Measurements from ENCODE around the gene SLC9A9. TPM values are rescaled to one million over a fixed set of nuclear protein-coding genes. Genes with fewer than 3 reads are reported as not detected.
A peak's percentile ranks its signal among the peaks of the same experiment; 100 is the strongest.

SLC9A9 gene
- total and polyA plus RNA-seq, 4 donors = 3.3 to 15.0 (median 6.1) TPM

DNA sequence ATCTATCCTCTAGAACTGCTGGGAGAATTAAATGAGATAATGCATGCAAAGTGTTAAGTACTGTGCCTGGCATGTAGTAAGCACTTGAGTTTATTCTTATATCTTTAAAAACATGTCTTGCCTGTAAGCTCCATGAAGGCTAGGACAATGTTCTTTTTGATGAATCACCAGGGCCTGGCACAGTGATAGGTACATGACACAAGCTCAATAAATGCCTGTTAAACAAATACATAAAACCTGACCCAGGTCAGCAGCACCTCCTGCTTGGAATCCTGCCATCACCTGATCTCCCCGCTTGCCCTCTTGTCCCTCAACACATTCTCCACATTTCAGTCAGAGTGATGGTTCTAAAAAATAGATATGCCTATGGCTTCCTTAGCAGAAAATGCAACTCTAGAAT lies 541.9 kb downstream of the SLC9A9 start (continued):
- TF ChIP-seq, protein P1, sequence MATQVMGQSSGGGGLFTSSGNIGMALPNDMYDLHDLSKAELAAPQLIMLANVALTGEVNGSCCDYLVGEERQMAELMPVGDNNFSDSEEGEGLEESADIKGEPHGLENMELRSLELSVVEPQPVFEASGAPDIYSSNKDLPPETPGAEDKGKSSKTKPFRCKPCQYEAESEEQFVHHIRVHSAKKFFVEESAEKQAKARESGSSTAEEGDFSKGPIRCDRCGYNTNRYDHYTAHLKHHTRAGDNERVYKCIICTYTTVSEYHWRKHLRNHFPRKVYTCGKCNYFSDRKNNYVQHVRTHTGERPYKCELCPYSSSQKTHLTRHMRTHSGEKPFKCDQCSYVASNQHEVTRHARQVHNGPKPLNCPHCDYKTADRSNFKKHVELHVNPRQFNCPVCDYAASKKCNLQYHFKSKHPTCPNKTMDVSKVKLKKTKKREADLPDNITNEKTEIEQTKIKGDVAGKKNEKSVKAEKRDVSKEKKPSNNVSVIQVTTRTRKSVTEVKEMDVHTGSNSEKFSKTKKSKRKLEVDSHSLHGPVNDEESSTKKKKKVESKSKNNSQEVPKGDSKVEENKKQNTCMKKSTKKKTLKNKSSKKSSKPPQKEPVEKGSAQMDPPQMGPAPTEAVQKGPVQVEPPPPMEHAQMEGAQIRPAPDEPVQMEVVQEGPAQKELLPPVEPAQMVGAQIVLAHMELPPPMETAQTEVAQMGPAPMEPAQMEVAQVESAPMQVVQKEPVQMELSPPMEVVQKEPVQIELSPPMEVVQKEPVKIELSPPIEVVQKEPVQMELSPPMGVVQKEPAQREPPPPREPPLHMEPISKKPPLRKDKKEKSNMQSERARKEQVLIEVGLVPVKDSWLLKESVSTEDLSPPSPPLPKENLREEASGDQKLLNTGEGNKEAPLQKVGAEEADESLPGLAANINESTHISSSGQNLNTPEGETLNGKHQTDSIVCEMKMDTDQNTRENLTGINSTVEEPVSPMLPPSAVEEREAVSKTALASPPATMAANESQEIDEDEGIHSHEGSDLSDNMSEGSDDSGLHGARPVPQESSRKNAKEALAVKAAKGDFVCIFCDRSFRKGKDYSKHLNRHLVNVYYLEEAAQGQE (IDR thresholded peaks at IDR 0.05) = no peak
- no peak for TF ChIP-seq GABPA (IDR thresholded peaks at IDR 0.05 in 1 of 2, conservative IDR thresholded peaks at IDR 0.05 in 1 of 2)

DNA sequence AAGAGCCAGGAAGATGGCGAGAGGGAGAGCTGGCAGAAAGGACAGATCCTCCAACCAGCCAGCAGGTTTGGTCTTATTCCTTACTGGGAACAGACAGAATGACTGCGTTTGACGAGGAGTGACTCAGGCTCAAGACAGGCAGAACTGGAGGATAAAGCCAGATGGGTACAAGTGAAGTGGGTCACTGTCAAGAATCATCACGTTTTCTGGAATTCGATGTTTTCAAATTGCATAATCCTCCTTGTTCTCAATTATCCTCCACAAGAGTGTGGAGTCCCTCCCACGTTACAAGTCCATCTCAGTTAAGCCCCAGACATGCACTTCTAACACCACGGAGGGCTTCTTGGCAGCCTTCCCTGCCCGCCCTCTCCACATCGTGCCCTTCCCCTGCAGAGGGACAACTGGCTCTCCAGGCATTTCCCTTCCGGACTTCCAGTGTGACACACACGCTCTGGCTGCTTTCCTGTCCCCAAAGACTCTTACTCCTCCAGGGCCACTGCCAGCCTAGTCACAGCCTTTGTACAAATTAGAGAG lies 545.6 kb downstream of the SLC9A9 start:
- H3K27me3 ChIP-seq (ENCODE audit: control insufficient read depth in 4 of 4, insufficient read depth in 4 of 4, low read length in 3 of 4) = no peaks in the 10 kb centered on the region
- H3K9me3 ChIP-seq (ENCODE audit: control insufficient read depth in 4 of 4, low read length in 3 of 4) = no peaks in the 10 kb centered on the region
- H3K9ac ChIP-seq (ENCODE audit: low read depth in 1 of 2, low read length in 2 of 2) = no peak overlapping the region
- H3K36me3 ChIP-seq (ENCODE audit: control insufficient read depth in 4 of 4, insufficient read depth in 3 of 4, low read depth in 1 of 4, low read length in 3 of 4) = no peaks in the 10 kb centered on the region
- 73% methylated on average over 11 of the region's 11 CpGs for WGBS
- H3K27ac ChIP-seq (ENCODE audit: low read depth in 1 of 2, low read length in 2 of 2) = peak overlapping the region in 1 of 2 donors; percentile 6
- H3K4me1 ChIP-seq (ENCODE audit: control insufficient read depth in 4 of 4, insufficient read depth in 4 of 4, low read length in 3 of 4) = peaks cover 0 to 3% (median 1%) of the 10 kb centered on the region in 4 donors
- TF ChIP-seq NR2F2 (IDR thresholded peaks at IDR 0.05) (peak; percentile 82), RAD21 (IDR thresholded peaks at IDR 0.05) (peak in 1 of 2 donors; percentile 51), RXRA (IDR thresholded peaks at IDR 0.05) (peak in 1 of 2 donors; percentile 20), JUND (IDR thresholded peaks at IDR 0.05) (no peak), EGR1 (IDR thresholded peaks at IDR 0.05; ENCODE audit: low read depth in 2 of 2) (no peak), GABPA (IDR thresholded peaks at IDR 0.05 in 1 of 2, conservative IDR thresholded peaks at IDR 0.05 in 1 of 2) (peak in 1 of 2 donors; percentile 33), SP1 (IDR thresholded peaks at IDR 0.05) (peak; percentile 24)
- TF ChIP-seq, protein P2, sequence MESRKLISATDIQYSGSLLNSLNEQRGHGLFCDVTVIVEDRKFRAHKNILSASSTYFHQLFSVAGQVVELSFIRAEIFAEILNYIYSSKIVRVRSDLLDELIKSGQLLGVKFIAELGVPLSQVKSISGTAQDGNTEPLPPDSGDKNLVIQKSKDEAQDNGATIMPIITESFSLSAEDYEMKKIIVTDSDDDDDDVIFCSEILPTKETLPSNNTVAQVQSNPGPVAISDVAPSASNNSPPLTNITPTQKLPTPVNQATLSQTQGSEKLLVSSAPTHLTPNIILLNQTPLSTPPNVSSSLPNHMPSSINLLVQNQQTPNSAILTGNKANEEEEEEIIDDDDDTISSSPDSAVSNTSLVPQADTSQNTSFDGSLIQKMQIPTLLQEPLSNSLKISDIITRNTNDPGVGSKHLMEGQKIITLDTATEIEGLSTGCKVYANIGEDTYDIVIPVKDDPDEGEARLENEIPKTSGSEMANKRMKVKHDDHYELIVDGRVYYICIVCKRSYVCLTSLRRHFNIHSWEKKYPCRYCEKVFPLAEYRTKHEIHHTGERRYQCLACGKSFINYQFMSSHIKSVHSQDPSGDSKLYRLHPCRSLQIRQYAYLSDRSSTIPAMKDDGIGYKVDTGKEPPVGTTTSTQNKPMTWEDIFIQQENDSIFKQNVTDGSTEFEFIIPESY (IDR thresholded peaks at IDR 0.05) = no peak
- H3K4me3 ChIP-seq (ENCODE audit: low read depth in 1 of 3, low read length in 3 of 3) = no peak overlapping the region
- no peak for DNase-seq (ENCODE audit: low spot score)

DNA sequence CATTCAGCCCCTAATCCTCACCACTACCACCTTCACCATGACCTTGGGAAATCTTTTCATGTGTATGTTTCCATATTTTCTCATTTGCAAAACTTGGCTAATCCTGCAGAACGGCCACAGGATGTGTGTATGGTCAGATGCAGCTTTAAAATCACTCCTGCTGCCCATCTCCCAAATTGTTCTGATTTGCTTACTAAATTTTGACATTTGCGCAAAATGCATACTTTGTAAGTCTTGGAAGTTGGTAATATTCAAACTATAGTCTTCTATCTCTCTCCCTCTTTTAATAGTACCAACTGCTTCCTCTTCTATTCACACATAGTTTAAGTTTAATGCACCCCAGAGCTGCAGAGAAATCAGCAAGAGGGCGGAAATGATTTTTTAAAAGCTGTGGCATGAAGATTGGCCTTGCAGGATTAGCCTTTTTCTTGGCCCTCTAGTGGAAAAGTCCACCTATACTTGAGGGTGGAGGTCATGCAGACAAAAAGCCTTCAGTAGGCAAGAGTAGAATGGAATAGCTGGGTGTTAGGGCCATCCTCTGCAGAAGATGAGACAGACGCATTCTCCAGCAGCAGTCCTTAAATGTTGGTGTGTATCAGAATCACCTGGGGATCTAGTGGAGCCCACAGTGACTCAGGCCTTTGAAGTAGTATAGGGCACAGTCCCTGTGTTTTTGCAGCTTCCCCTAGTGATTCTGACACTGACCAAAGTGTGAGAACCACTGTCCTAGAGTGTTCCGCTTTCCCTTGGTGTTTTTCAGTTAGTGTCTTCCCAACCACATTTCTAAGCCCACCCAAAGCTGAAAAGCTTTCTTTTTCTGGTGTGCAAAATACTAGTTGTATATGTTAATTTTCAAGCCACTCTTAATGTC lies 547.0 kb downstream of the SLC9A9 start:
- Histone ChIP-seq H3K9me3 (ENCODE audit: control insufficient read depth in 4 of 4, low read length in 3 of 4) (no peaks in the 10 kb centered on the region), H3K36me3 (ENCODE audit: control insufficient read depth in 4 of 4, insufficient read depth in 3 of 4, low read depth in 1 of 4, low read length in 3 of 4) (no peaks in the 10 kb centered on the region), H3K4me3 (ENCODE audit: low read depth in 1 of 3, low read length in 3 of 3) (no peak overlapping the region), H3K9ac (ENCODE audit: low read depth in 1 of 2, low read length in 2 of 2) (no peak overlapping the region), H3K27me3 (ENCODE audit: control insufficient read depth in 4 of 4, insufficient read depth in 4 of 4, low read length in 3 of 4) (no peaks in the 10 kb centered on the region), H3K27ac (ENCODE audit: low read depth in 1 of 2, low read length in 2 of 2) (no peak overlapping the region), H3K4me1 (ENCODE audit: control insufficient read depth in 4 of 4, insufficient read depth in 4 of 4, low read length in 3 of 4) (peaks cover 0 to 3% (median 1%) of the 10 kb centered on the region in 4 donors)
- TF ChIP-seq, protein P1 (IDR thresholded peaks at IDR 0.05) = no peak
- no peak for DNase-seq (ENCODE audit: low spot score)
- WGBS = 78% methylated on average over 5 of the region's 5 CpGs
